Prostate gland (tissue), 2 donors: ENCODE measurements around the gene GUCY2C.

Source experiments
- POLR2A ChIP-seq: fragments of 450-650 bp; IDR thresholded peaks from one replicate; pipeline ENCODE4 v1.6.1; 2016; ENCODE audit warnings: antibody characterized with exemption, mild to moderate bottlenecking
- POLR2AphosphoS5 ChIP-seq: sonication (generic); formaldehyde crosslinking; IDR thresholded peaks from one replicate; pipeline ENCODE4 v1.6.1; 2017; ENCODE audit warnings: antibody characterized with exemption
- TF ChIP-seq, protein P1 (sequence below), 4 experiments: fragments of 200-600 bp in 2 of 4; fragments of 450-650 bp in 2 of 4; sonication (generic) in 2 of 4; IDR thresholded peaks; 1 replicate in 3 of 4; 2 replicates in 1 of 4; pipeline ENCODE4 v1.5.1; 2016 to 2019; ENCODE audit warnings: antibody characterized with exemption in 4 of 4, mild to moderate bottlenecking in 2 of 4, moderate library complexity in 2 of 4

- TF ChIP-seq, protein P1, sequence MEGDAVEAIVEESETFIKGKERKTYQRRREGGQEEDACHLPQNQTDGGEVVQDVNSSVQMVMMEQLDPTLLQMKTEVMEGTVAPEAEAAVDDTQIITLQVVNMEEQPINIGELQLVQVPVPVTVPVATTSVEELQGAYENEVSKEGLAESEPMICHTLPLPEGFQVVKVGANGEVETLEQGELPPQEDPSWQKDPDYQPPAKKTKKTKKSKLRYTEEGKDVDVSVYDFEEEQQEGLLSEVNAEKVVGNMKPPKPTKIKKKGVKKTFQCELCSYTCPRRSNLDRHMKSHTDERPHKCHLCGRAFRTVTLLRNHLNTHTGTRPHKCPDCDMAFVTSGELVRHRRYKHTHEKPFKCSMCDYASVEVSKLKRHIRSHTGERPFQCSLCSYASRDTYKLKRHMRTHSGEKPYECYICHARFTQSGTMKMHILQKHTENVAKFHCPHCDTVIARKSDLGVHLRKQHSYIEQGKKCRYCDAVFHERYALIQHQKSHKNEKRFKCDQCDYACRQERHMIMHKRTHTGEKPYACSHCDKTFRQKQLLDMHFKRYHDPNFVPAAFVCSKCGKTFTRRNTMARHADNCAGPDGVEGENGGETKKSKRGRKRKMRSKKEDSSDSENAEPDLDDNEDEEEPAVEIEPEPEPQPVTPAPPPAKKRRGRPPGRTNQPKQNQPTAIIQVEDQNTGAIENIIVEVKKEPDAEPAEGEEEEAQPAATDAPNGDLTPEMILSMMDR (IDR thresholded peaks at IDR 0.05): no peak
- TF ChIP-seq POLR2A (no peak), POLR2AphosphoS5 (no peak)
Observed at GRCh38 chr12:14681625-14682024, 14.8 kb downstream of the GUCY2C start.
